Measurements from ENCODE around the gene PTCHD4.

Gene PTCHD4

GRCh38 chr6:48099713-48100587, 11.0 kb downstream of the PTCHD4 start:
- H3K27ac ChIP-seq (ENCODE audit: low read depth, low read length): no peak overlapping the region
- H3K27me3 ChIP-seq (ENCODE audit: insufficient read depth, low read length): no peaks in the 10 kb centered on the region
- no peaks in the 10 kb centered on the region for H3K36me3 ChIP-seq (ENCODE audit: insufficient read depth, low read length)
- H3K4me1 ChIP-seq (ENCODE audit: control insufficient read depth, insufficient read depth, low read length, unreplicated experiment): peaks cover 13% of the 10 kb centered on the region
- no peak overlapping the region for H3K4me3 ChIP-seq (ENCODE audit: low read depth, low read length)
- H2AFZ ChIP-seq (ENCODE audit: low read length, unreplicated experiment): no peak overlapping the region
- no peaks in the 10 kb centered on the region for H3K79me2 ChIP-seq (ENCODE audit: control insufficient read depth, insufficient read depth, low read length, unreplicated experiment)

GRCh38 chr6:48098923-48099322, 12.1 kb downstream of the PTCHD4 start:
- Histone ChIP-seq H3K27ac (ENCODE audit: low read depth, low read length) (no peak overlapping the region), H3K4me3 (ENCODE audit: low read depth, low read length) (no peak overlapping the region), H2AFZ (ENCODE audit: low read length, unreplicated experiment) (peak overlapping the region; percentile 11), H3K36me3 (ENCODE audit: insufficient read depth, low read length) (no peaks in the 10 kb centered on the region), H3K4me1 (ENCODE audit: control insufficient read depth, insufficient read depth, low read length, unreplicated experiment) (peaks cover 13% of the 10 kb centered on the region), H3K79me2 (ENCODE audit: control insufficient read depth, insufficient read depth, low read length, unreplicated experiment) (no peaks in the 10 kb centered on the region), H3K27me3 (ENCODE audit: insufficient read depth, low read length) (no peaks in the 10 kb centered on the region)

- Histone ChIP-seq H3K4me1 (ENCODE audit: control insufficient read depth, insufficient read depth, low read length, unreplicated experiment) (peaks cover under 1% of the 10 kb centered on the region), H3K36me3 (ENCODE audit: insufficient read depth, low read length) (no peaks in the 10 kb centered on the region), H2AFZ (ENCODE audit: low read length, unreplicated experiment) (no peak overlapping the region), H3K79me2 (ENCODE audit: control insufficient read depth, insufficient read depth, low read length, unreplicated experiment) (no peaks in the 10 kb centered on the region), H3K4me3 (ENCODE audit: low read depth, low read length) (no peak overlapping the region), H3K27me3 (ENCODE audit: insufficient read depth, low read length) (no peaks in the 10 kb centered on the region), H3K27ac (ENCODE audit: low read depth, low read length) (no peak overlapping the region)
Observed at GRCh38 chr6:48092550-48093217, 18.3 kb downstream of the PTCHD4 start.

GRCh38 chr6:48090546-48090945, 20.5 kb downstream of the PTCHD4 start:
- Histone ChIP-seq H2AFZ (ENCODE audit: low read length, unreplicated experiment) (no peak overlapping the region), H3K27me3 (ENCODE audit: insufficient read depth, low read length) (no peaks in the 10 kb centered on the region), H3K79me2 (ENCODE audit: control insufficient read depth, insufficient read depth, low read length, unreplicated experiment) (no peaks in the 10 kb centered on the region), H3K4me3 (ENCODE audit: low read depth, low read length) (no peak overlapping the region), H3K27ac (ENCODE audit: low read depth, low read length) (no peak overlapping the region), H3K4me1 (ENCODE audit: control insufficient read depth, insufficient read depth, low read length, unreplicated experiment) (peaks cover 2% of the 10 kb centered on the region), H3K36me3 (ENCODE audit: insufficient read depth, low read length) (no peaks in the 10 kb centered on the region)

GRCh38 chr6:48087448-48087847, 23.5 kb downstream of the PTCHD4 start:
- Histone ChIP-seq H2AFZ (ENCODE audit: low read length, unreplicated experiment) (no peak overlapping the region), H3K27ac (ENCODE audit: low read depth, low read length) (no peak overlapping the region), H3K4me1 (ENCODE audit: control insufficient read depth, insufficient read depth, low read length, unreplicated experiment) (peaks cover 12% of the 10 kb centered on the region), H3K79me2 (ENCODE audit: control insufficient read depth, insufficient read depth, low read length, unreplicated experiment) (no peaks in the 10 kb centered on the region), H3K27me3 (ENCODE audit: insufficient read depth, low read length) (no peaks in the 10 kb centered on the region), H3K36me3 (ENCODE audit: insufficient read depth, low read length) (no peaks in the 10 kb centered on the region), H3K4me3 (ENCODE audit: low read depth, low read length) (no peak overlapping the region)

- H3K79me2 ChIP-seq (ENCODE audit: control insufficient read depth, insufficient read depth, low read length, unreplicated experiment): no peaks in the 10 kb centered on the region
- H3K36me3 ChIP-seq (ENCODE audit: insufficient read depth, low read length): no peaks in the 10 kb centered on the region
- H3K27me3 ChIP-seq (ENCODE audit: insufficient read depth, low read length): no peaks in the 10 kb centered on the region
- H3K27ac ChIP-seq (ENCODE audit: low read depth, low read length): no peak overlapping the region
- H3K4me3 ChIP-seq (ENCODE audit: low read depth, low read length): no peak overlapping the region
- peaks cover 12% of the 10 kb centered on the region for H3K4me1 ChIP-seq (ENCODE audit: control insufficient read depth, insufficient read depth, low read length, unreplicated experiment)
- no peak overlapping the region for H2AFZ ChIP-seq (ENCODE audit: low read length, unreplicated experiment)
Observed at GRCh38 chr6:48086187-48086586, 24.8 kb downstream of the PTCHD4 start.

GRCh38 chr6:48085131-48085741, 25.8 kb downstream of the PTCHD4 start:
- Histone ChIP-seq H3K79me2 (ENCODE audit: control insufficient read depth, insufficient read depth, low read length, unreplicated experiment) (no peaks in the 10 kb centered on the region), H2AFZ (ENCODE audit: low read length, unreplicated experiment) (no peak overlapping the region), H3K4me3 (ENCODE audit: low read depth, low read length) (no peak overlapping the region), H3K27ac (ENCODE audit: low read depth, low read length) (no peak overlapping the region), H3K27me3 (ENCODE audit: insufficient read depth, low read length) (no peaks in the 10 kb centered on the region), H3K4me1 (ENCODE audit: control insufficient read depth, insufficient read depth, low read length, unreplicated experiment) (peaks cover 18% of the 10 kb centered on the region), H3K36me3 (ENCODE audit: insufficient read depth, low read length) (no peaks in the 10 kb centered on the region)

GRCh38 chr6:48084201-48084600, 26.8 kb downstream of the PTCHD4 start:
- no peaks in the 10 kb centered on the region for H3K36me3 ChIP-seq (ENCODE audit: insufficient read depth, low read length)
- H3K4me1 ChIP-seq (ENCODE audit: control insufficient read depth, insufficient read depth, low read length, unreplicated experiment): peaks cover 21% of the 10 kb centered on the region
- H3K4me3 ChIP-seq (ENCODE audit: low read depth, low read length): no peak overlapping the region
- no peak overlapping the region for H2AFZ ChIP-seq (ENCODE audit: low read length, unreplicated experiment)
- H3K27ac ChIP-seq (ENCODE audit: low read depth, low read length): no peak overlapping the region
- no peaks in the 10 kb centered on the region for H3K27me3 ChIP-seq (ENCODE audit: insufficient read depth, low read length)
- no peaks in the 10 kb centered on the region for H3K79me2 ChIP-seq (ENCODE audit: control insufficient read depth, insufficient read depth, low read length, unreplicated experiment)

GRCh38 chr6:48080227-48081009, 30.6 kb downstream of the PTCHD4 start:
- H3K27ac ChIP-seq (ENCODE audit: low read depth, low read length): no peak overlapping the region
- peaks cover 20% of the 10 kb centered on the region for H3K4me1 ChIP-seq (ENCODE audit: control insufficient read depth, insufficient read depth, low read length, unreplicated experiment)
- H2AFZ ChIP-seq (ENCODE audit: low read length, unreplicated experiment): no peak overlapping the region
- H3K4me3 ChIP-seq (ENCODE audit: low read depth, low read length): no peak overlapping the region
- no peaks in the 10 kb centered on the region for H3K36me3 ChIP-seq (ENCODE audit: insufficient read depth, low read length)
- H3K27me3 ChIP-seq (ENCODE audit: insufficient read depth, low read length): no peaks in the 10 kb centered on the region
- H3K79me2 ChIP-seq (ENCODE audit: control insufficient read depth, insufficient read depth, low read length, unreplicated experiment): no peaks in the 10 kb centered on the region

- Histone ChIP-seq H3K27ac (ENCODE audit: low read depth, low read length) (no peak overlapping the region), H3K27me3 (ENCODE audit: insufficient read depth, low read length) (no peaks in the 10 kb centered on the region), H3K4me1 (ENCODE audit: control insufficient read depth, insufficient read depth, low read length, unreplicated experiment) (peaks cover 15% of the 10 kb centered on the region), H3K36me3 (ENCODE audit: insufficient read depth, low read length) (no peaks in the 10 kb centered on the region), H3K79me2 (ENCODE audit: control insufficient read depth, insufficient read depth, low read length, unreplicated experiment) (no peaks in the 10 kb centered on the region), H2AFZ (ENCODE audit: low read length, unreplicated experiment) (no peak overlapping the region), H3K4me3 (ENCODE audit: low read depth, low read length) (no peak overlapping the region)
Observed at GRCh38 chr6:48078120-48078519, 32.9 kb downstream of the PTCHD4 start.
